Bone marrow (tissue), 2 donors: ENCODE results near the gene ARHGAP6.
"Not testable (repeated sequence)": the region's sequence is repeated elsewhere in the genome, so short reads cannot be mapped to it uniquely, and the experiment has no call there.

ENCODE experiments used
- DNase-seq, 2 donors: peaks; one replicate each; lab custom pipeline; 2025; lab: John Stamatoyannopoulos, UW

Gene ARHGAP6

GRCh38 chrX:11171956-11172355 lies 493.8 kb downstream of the ARHGAP6 start:
- DNase-seq: no peak

- DNase-seq: no peak
These were observed 501.3 kb downstream of the ARHGAP6 start for GRCh38 chrX:11164433-11164832.

GRCh38 chrX:11159149-11159548 lies 506.6 kb downstream of the ARHGAP6 start:
- no peak for DNase-seq

GRCh38 chrX:11151799-11152559 lies 513.7 kb downstream of the ARHGAP6 start:
- no peak for DNase-seq

GRCh38 chrX:11148401-11148800 lies 517.3 kb downstream of the ARHGAP6 start:
- DNase-seq: no peak

- no peak for DNase-seq
These were observed 519.3 kb downstream of the ARHGAP6 start for GRCh38 chrX:11146411-11146810.

- DNase-seq: peak; percentile 0 to 27
These were observed 521.6 kb downstream of the ARHGAP6 start for GRCh38 chrX:11143931-11144678.

GRCh38 chrX:11138498-11139390 lies 527.0 kb downstream of the ARHGAP6 start:
- DNase-seq: no peak

- DNase-seq: no peak
These were observed 528.1 kb downstream of the ARHGAP6 start for GRCh38 chrX:11137543-11138139.

- DNase-seq: no peak
These were observed 530.0 kb downstream of the ARHGAP6 start for GRCh38 chrX:11135564-11136185.

- no peak for DNase-seq
These were observed 534.6 kb downstream of the ARHGAP6 start for GRCh38 chrX:11131146-11131545.

GRCh38 chrX:11130136-11130535 lies 535.6 kb downstream of the ARHGAP6 start:
- DNase-seq: no peak

- no peak for DNase-seq
These were observed 536.1 kb downstream of the ARHGAP6 start for GRCh38 chrX:11129534-11130105.

- no peak for DNase-seq
These were observed 540.7 kb downstream of the ARHGAP6 start for GRCh38 chrX:11125060-11125459.

- DNase-seq: no peak
These were observed 541.6 kb downstream of the ARHGAP6 start for GRCh38 chrX:11124112-11124511.

- not testable (repeated sequence) for DNase-seq
These were observed 542.6 kb downstream of the ARHGAP6 start for GRCh38 chrX:11123087-11123486.

GRCh38 chrX:11119313-11119943 lies 546.3 kb downstream of the ARHGAP6 start:
- no peak for DNase-seq

GRCh38 chrX:11117745-11118144 lies 548.0 kb downstream of the ARHGAP6 start:
- DNase-seq: no peak

- DNase-seq: no peak
These were observed 552.0 kb downstream of the ARHGAP6 start for GRCh38 chrX:11113731-11114130.

- no peak for DNase-seq
These were observed 553.8 kb downstream of the ARHGAP6 start for GRCh38 chrX:11111947-11112346.
